GM21576 (cell line): Measurements from ENCODE around the gene BARHL1.

Experiments used
- ATAC-seq: cut with Tn5 transposase; IDR thresholded peaks from one replicate; pipeline ENCODE4 v1.9.1; 2021; ENCODE audit warnings: mild to moderate bottlenecking, moderate library complexity; ENCODE audit not compliant: unreplicated experiment

The BARHL1 gene

GRCh38 chr9:132586830-132587591 lies 4.6 kb downstream of the BARHL1 start:
- no peak for ATAC-seq

GRCh38 chr9:132587592-132587955 lies 5.2 kb downstream of the BARHL1 start:
- no peak for ATAC-seq

- ATAC-seq: no peak
Measured at GRCh38 chr9:132588098-132588497, 5.7 kb downstream of the BARHL1 start.

- no peak for ATAC-seq
Measured at GRCh38 chr9:132588501-132589147, 6.2 kb downstream of the BARHL1 start.

DNA sequence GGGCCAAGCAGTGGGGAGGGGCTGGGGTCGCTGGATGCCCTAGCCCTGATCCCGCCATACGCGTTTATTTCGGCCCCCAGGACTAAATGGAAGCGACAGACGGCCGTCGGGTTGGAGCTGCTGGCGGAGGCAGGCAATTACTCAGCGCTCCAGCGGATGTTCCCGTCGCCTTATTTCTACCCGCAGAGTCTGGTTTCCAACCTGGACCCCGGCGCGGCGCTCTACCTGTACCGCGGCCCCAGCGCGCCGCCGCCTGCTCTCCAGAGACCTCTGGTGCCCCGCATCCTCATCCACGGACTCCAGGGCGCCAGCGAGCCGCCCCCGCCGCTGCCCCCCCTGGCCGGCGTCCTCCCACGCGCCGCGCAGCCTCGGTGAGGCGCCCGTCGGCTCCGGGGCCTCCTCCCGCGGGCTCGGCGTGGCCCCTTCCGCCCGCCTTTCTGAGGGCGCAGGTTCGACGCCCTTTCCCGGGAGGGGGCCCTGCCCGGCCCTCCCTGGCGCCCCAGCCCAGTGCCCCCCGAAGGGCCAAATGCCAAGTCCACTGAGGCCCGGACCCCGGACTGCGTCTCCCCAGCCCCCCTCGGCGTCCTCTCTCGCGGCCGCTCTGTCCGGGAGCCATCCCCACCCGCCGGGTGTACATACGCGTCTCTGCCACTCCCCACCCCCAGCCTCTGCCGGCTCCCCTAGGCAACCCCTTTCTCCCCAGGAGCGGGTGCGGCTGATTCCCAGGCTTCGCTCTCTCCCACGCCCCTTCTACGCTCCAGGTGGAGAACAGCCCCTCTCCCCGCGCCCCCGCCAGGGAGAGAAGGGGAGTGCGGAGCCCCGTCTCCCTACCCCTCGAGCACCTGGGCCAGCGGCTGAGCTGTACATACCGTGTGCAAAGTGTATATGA lies 7.0 kb downstream of the BARHL1 start:
- no peak for ATAC-seq

- no peak for ATAC-seq
Measured at GRCh38 chr9:132590037-132590317, 7.6 kb downstream of the BARHL1 start.

GRCh38 chr9:132590318-132591182 lies 8.1 kb downstream of the BARHL1 start:
- no peak for ATAC-seq

DNA sequence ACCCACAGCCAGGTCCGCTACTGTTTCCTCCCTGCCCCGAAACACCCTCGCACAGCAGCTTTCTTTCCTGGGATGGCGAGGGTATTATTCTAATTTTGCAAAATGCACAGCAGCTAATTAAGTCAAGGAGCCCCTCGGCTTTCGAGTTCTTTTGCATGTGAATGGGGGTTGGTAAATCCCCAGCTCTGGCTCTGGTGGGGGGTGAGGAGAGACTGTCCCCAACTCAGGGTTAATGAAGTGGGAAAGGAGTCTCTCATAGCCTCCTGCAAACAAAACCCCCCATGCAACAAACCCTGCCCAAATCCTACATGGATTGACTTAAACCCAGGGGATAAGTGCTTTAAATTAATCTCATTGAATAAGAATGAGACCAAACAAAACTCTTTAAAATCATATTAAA lies 8.8 kb downstream of the BARHL1 start:
- no peak for ATAC-seq

DNA sequence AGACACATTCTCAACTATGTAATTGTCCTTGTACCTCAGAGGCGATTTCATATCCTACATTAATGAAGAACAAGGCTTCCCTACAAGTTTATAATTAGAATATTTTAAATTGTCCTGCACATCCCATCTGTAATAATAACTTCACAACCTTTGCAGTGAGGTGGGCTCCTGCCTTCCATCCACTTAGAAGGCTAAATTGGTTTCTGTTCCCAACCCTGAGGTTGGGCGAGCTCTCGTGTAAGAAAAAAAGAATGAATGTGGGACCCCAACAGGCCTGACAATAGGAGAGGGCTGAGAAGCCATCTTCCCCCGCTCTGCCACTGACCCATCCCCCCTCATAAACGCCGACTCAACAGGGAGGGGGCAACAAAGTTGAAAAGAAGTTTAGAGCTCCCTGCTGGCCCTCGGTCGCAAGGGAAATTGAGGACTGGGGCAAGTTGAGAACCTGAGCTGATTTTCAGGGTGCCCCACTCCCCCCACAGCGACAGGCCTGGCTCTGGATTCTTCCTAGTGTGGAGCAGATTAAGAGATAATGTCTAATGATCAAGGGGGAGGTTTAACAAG lies 9.4 kb downstream of the BARHL1 start:
- no peak for ATAC-seq

- no peak for ATAC-seq
Measured at GRCh38 chr9:132592451-132592850, 10.0 kb downstream of the BARHL1 start.

DNA sequence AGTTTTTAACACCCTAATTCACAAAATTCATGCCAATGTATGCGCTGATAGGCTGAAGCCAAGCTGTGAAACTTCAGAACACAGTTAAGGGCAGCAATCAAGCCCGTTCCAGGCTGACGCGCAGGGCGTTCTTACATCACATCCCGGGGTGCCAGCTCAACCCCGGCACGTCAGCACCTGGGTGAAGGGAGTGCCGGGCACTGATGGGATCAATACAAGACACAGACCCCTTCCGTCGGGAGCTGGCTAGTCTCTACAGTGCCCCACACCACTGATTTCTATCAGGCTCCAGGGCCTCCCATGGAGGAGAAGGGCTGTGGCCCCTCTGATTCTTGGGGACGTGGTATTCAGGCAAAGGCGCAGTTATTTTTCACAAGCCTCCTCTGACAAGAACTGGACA lies 12.0 kb downstream of the BARHL1 start:
- no peak for ATAC-seq

DNA sequence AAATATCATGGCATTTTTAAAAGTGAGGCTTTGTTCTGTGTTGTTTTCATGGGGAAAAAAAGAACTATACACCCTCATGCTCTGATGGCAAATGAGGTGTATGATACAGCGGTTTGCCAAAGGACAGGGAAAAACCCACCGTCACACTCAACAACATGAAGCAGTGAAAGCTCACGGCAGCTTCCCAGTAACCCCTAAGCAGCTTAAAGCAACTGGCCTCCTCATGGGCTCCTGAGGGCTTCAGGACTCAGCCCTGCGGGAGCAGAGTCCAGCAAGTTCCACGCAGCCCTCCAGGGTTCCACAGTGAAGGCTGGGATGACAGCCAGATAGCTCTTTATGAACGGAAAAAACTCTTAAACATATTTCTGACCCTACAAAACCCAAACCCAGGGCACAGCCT lies 12.9 kb downstream of the BARHL1 start:
- no peak for ATAC-seq

- ATAC-seq: no peak
Measured at GRCh38 chr9:132596200-132596599, 13.8 kb downstream of the BARHL1 start.

DNA sequence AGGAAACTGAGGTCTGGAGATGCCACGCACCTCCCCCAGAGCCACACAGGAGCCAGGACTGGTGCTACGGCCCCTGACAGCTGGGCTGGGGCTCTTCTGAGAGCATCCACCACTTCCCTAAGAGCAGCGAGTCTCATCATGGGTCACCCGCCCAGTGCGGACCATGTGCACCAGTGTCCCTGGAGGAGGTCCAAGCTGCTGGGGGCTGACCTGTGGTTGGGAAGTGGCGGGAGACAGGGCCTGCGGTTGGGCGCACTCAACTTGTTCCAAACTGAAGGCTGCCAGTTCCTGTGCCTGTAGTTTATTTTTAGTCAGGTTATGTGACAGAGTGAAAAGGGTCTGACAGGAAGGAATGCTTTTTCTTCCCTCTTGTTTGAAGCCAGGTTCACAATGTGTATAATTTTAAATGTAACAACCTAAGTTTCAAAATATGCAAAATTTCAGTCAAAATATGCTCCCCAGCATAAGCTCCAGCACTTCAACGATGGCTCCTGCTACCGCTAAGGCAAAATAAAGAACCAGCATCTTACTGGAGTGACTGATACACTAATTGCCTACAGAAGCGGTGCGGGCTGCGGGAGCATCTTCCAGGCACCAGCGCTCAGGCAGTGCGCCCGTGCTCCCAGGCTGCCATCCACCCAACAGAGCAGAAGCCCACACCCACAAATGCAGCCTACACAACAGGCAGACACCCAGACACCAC lies 14.8 kb downstream of the BARHL1 start:
- ATAC-seq: no peak

GRCh38 chr9:132600326-132600984 lies 18.0 kb downstream of the BARHL1 start:
- no peak for ATAC-seq

- no peak for ATAC-seq
Measured at GRCh38 chr9:132602207-132602606, 19.8 kb downstream of the BARHL1 start.

DNA sequence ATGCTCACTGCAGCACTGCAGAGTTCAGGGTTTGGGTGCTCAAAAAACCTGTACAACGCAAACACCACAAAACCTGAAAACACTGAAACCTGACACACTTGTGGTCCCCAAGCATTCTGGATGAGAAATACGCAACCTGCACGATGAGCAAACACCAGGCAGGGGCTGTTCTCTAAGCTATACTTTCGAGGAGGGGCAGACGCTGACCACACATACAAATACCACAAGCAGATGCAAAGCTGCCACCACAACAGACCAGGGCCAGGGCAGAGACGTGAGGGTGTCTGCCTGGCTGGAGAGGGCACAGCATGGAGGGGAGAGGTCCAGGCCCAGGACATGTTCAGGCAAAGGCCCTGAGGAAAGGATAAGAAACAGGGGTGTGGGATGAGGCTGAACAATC lies 23.0 kb downstream of the BARHL1 start:
- ATAC-seq: no peak

- ATAC-seq: no peak
Measured at GRCh38 chr9:132606066-132606465, 23.7 kb downstream of the BARHL1 start.

DNA sequence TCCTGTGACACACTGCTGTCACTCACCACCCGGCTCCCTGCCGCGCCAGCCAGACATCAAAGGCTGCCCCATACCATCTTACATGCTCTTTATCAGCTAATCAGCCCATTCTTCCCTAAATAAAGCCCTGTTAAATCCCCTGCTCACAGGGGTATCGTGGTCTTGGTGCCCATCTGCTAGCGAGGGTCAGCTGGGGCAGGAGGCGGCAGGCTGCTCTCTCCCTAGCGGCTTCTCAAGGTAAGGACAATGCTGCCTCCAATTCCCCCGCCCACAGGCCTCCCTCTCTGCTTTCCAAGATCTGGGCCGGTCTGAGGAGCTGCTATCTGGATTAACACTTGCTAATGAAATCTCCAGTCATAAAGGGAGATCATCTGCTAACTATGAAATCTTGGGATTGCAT lies 26.8 kb downstream of the BARHL1 start:
- no peak for ATAC-seq

- no peak for ATAC-seq
Measured at GRCh38 chr9:132609829-132610228, 27.4 kb downstream of the BARHL1 start.
